ENCODE results near the gene AADACL3.

AADACL3 gene

DNA sequence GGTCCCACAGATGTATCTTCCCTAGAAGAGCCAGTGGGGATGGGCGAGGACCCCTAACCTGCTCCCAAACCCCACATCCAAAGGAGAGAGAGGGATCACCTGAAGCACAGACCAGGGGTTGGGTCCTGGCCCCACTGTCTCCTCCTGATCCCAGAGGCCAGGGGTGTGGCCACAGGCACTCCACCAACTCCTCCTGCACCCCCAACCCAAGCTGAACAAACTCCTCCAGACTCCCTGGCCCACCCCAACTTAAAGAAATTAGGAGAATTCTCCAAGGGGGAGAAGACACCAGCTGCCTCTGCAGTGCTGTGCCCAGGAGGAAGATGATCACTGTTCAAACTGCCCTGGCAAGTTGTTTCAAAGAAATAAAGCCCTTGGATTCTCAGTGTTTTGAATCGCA, 53.1 kb downstream of the AADACL3 start:
- FAIRE-seq = no peak

DNA sequence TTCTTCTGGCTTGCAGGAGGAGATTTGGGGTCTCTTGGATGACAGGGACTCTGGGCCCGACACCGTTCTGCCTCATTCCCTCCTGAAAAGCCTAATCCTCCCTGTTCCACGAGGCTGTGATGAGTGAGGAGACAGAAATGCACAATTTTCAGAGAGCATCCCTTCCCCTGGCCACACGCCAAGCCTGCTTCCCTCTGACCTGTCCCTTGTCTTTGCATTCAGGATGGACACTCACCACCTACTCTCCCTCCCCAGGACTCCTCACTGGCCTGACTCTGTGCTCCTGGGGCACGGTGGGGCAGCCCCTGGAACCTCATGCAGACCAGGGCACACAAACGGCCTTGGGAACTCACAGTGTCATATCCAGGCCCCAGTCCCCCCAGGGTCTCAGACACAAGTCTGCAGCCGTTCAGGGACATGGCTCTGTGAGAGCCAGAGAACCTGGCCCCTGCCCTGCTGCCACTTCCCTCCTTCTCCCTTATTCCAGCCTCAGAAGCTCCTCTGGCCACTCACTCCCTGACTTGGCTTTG, 54.1 kb downstream of the AADACL3 start:
- no peak for FAIRE-seq

DNA sequence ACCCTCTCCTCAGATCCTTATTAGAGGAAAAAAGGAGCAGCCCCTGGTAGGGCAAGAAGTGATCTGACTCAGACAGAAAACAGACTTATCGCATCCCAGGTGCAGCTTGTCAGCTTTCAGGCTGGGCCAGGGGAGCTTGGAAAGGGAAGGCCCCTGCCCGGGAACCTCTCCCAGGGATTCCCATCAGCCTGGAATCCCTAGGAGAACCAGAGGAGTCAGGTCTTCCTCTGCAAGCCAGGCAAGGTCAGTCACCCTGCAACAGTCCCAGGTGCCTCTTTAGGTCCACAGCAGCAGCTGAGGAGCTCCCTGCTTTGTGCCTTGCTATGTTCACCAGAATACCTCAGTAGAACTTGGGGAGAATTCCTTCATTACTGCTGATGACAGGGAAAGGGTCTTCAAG, 54.7 kb downstream of the AADACL3 start:
- no peak for FAIRE-seq

- FAIRE-seq = no peak
Measured at GRCh38 chr1:12771186-12771585, 55.3 kb downstream of the AADACL3 start.

DNA sequence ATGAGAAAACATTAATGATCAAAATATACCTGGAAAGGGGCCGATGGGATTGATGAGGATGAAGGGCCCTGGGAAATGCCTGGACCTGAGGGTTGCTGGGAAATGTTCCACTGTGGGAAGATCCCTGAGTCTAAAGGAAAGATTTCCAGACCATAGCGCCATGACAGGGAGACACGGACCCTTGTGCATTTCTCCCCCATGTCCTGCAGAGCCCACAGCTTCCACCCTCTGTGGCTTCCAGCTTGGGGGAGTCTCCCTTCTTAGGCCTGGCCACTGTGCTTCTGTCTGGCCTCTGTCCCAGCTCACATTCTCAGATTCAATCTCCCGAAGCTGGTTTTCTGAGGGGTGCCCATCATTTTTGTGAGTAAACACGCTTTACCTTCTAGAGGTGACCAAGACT, 56.6 kb downstream of the AADACL3 start:
- no peak for FAIRE-seq

DNA sequence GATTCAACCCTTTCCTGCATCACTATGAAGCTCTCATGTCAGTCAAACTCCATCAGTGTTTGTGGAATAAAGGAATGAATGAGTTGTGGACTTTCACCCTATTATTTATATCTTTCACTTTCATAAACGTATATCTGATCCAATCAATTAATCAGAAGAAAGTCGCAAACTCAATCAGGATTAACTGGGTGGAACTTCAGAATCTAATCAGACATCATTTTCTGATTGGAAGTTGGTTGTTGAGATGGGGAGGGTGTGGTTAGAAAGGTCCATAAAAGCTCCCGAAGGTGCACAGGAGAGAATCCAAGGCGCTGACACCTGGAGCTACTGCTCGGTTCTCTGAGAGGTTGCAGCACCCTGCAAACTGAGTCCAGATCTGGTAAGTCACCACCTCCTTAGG, 57.5 kb downstream of the AADACL3 start, which contains the start of gene PRAMEF12:
PRAMEF12 (plus strand) TSS at position 301 of the 400 bp plus-strand sequence. CDS start 1,130 bp downstream, outside the sequence.
- FAIRE-seq = no peak

GRCh38 chr1:12774801-12775345, 59.0 kb downstream of the AADACL3 start:
- FAIRE-seq = no peak

DNA sequence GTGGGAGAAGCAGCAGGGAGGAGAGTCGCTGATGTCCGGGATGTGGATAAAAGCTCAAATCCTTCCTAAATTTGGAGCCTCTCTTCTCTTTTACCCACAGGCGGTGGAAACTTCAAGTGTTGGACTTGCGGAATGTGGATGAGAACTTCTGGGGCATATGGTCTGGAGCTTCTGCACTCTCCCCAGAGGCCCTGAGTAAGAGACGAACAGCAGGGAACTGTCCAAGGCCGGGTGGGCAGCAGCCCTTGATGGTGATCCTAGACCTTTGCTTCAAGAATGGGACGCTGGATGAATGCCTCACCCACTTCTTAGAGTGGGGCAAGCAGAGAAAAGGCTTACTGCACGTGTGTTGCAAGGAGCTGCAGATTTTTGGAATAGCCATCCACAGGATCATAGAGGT, 59.5 kb downstream of the AADACL3 start:
- no peak for FAIRE-seq

- FAIRE-seq = no peak
Measured at GRCh38 chr1:12776801-12777557, 61.1 kb downstream of the AADACL3 start.
